ENCODE data around the gene PCSK5. TPM values are rescaled to one million over a fixed set of nuclear protein-coding genes. Genes with fewer than 3 reads are reported as not detected.

PCSK5 gene
- total RNA-seq, 1 experiment from 2014 or later, result 6.9 TPM

GRCh38 chr9:75911390-75911789 lies 20.9 kb downstream of the PCSK5 start (continued):
- TF ChIP-seq REST (IDR thresholded peaks at IDR 0.05; ENCODE audit: low read depth) (no peak), EZH2 (IDR thresholded peaks at IDR 0.05) (no peak), SP1 (IDR thresholded peaks at IDR 0.05; ENCODE audit: low read depth) (no peak), SIN3A (IDR thresholded peaks at IDR 0.05; ENCODE audit: low read depth) (no peak), ATF3 (IDR thresholded peaks at IDR 0.05) (no peak), ELF1 (IDR thresholded peaks at IDR 0.05; ENCODE audit: borderline replicate concordance, low read depth) (no peak), EZH2phosphoT487 (IDR thresholded peaks at IDR 0.05; ENCODE audit: borderline replicate concordance) (no peak), RAD21 (IDR thresholded peaks at IDR 0.05; ENCODE audit: low read depth) (no peak), ZFX (IDR thresholded peaks at IDR 0.05) (no peak)

GRCh38 chr9:75912951-75913350 lies 22.5 kb downstream of the PCSK5 start:
- no TSS peak for BruUV-seq (replicated peaks)
- no peak for TF ChIP-seq CTCF (IDR thresholded peaks at IDR 0.05 in 2 of 3, conservative IDR thresholded peaks at IDR 0.05 in 1 of 3; ENCODE audit: borderline replicate concordance in 1 of 3, insufficient read depth in 1 of 3, low read depth in 2 of 3, low read length in 2 of 3)
- TF ChIP-seq YY1 (IDR thresholded peaks at IDR 0.05; ENCODE audit: extremely low read depth, insufficient replicate concordance, low read depth, low read length), result no peak
- TF ChIP-seq CBX3 (IDR thresholded peaks at IDR 0.05; ENCODE audit: low read depth), result no peak
- no peak for TF ChIP-seq FOSL1 (IDR thresholded peaks at IDR 0.05; ENCODE audit: low read depth)
- TF ChIP-seq SIN3A (IDR thresholded peaks at IDR 0.05; ENCODE audit: low read depth), result no peak
- no peak for TF ChIP-seq JUND (IDR thresholded peaks at IDR 0.05)
- no peak for TF ChIP-seq CEBPB (IDR thresholded peaks at IDR 0.05; ENCODE audit: low read depth)
- TF ChIP-seq SRF (IDR thresholded peaks at IDR 0.05; ENCODE audit: low read depth), result no peak
- TF ChIP-seq ATF3 (IDR thresholded peaks at IDR 0.05), result no peak
- TF ChIP-seq TCF7L2 (IDR thresholded peaks at IDR 0.05; ENCODE audit: borderline replicate concordance, extremely low read depth, insufficient read depth, insufficient read length), result no peak
- no peak for TF ChIP-seq ZBTB33 (IDR thresholded peaks at IDR 0.05; ENCODE audit: extremely low read depth, insufficient replicate concordance, low read length)
- no peak for TF ChIP-seq EZH2phosphoT487 (IDR thresholded peaks at IDR 0.05; ENCODE audit: borderline replicate concordance)
- TF ChIP-seq EZH2 (IDR thresholded peaks at IDR 0.05), result no peak
- TF ChIP-seq EGR1 (IDR thresholded peaks at IDR 0.05; ENCODE audit: low read depth), result no peak
- TF ChIP-seq RAD21 (IDR thresholded peaks at IDR 0.05; ENCODE audit: low read depth), result no peak

More at GRCh38 chr9:75912951-75913350, 22.5 kb downstream of the PCSK5 start:
- no peaks in the 10 kb centered on the region for H3K36me3 ChIP-seq (ENCODE audit: control insufficient read depth in 1 of 2, insufficient read depth in 2 of 2, low read length in 2 of 2)
- ATAC-seq, result no peak
- H2AFZ ChIP-seq (ENCODE audit: low read depth, low read length, poor library complexity, severe bottlenecking), result no peak overlapping the region
- POLR2A ChIA-PET, result no interaction called here
- DNase-seq (ENCODE audit: low read depth, low spot score), result no peak
- H3K9me3 ChIP-seq (ENCODE audit: control insufficient read depth in 1 of 2, insufficient read depth in 1 of 2, low read depth in 1 of 2, low read length in 2 of 2), result no peaks in the 10 kb centered on the region
- H3K27me3 ChIP-seq (ENCODE audit: insufficient read depth, low read length), result no peaks in the 10 kb centered on the region
- RAD21 ChIA-PET (ENCODE audit: low non-redundant PET in 1 of 2, low total read pairs in 2 of 2, uncharacterized antibody in 2 of 2, unreplicated experiment in 2 of 2), result no interaction called here
- peaks cover 0 to 16% of the 10 kb centered on the region in 2 experiments; a peak in 3 of 4 replicates for H3K4me1 ChIP-seq (ENCODE audit: control insufficient read depth in 1 of 2, insufficient read depth in 2 of 2, low read length in 2 of 2)
- CTCF ChIA-PET, result no interaction called here
- intact Hi-C loops (cut with micrococcal nuclease), result no loop called here
- H4K20me1 ChIP-seq (ENCODE audit: insufficient read depth), result no peaks in the 10 kb centered on the region
- H3K79me2 ChIP-seq (ENCODE audit: insufficient read depth, low read length), result no peaks in the 10 kb centered on the region
- no peak overlapping the region for H3K9ac ChIP-seq (ENCODE audit: low read length)
- H3K9me2 ChIP-seq (ENCODE audit: insufficient read depth), result no peaks in the 10 kb centered on the region
- no peak overlapping the region for H3K4me2 ChIP-seq (ENCODE audit: low read length)
- no peak overlapping the region for H3K4me3 ChIP-seq (replicated peaks in 1 of 2; ENCODE audit: low read depth in 1 of 2, low read length in 2 of 2)
- H3K27ac ChIP-seq (ENCODE audit: low read depth, low read length), result no peak overlapping the region
